Measurements from ENCODE around the gene WDR35. TPM values are rescaled to one million over a fixed set of nuclear protein-coding genes. Genes with fewer than 3 reads are reported as not detected.

The WDR35 gene
- total RNA-seq, 2 experiments from 2014 or later: 5.6 to 5.9 TPM

GRCh38 chr2:20034218-20034617 is 44.3 kb upstream of the WDR35 start:
- no peak for TF ChIP-seq CTCF (IDR thresholded peaks at IDR 0.05)
- H3K36me3 Mint-ChIP-seq (ENCODE audit: low read depth): peaks cover 67% of the 10 kb centered on the region
- ATAC-seq (no peak), DNase-seq (no peak)
- H3K27me3 Mint-ChIP-seq: no peaks in the 10 kb centered on the region
- H3K27ac Mint-ChIP-seq: no peak overlapping the region
- peaks cover 2% of the 10 kb centered on the region for H3K9me3 Mint-ChIP-seq
- ChIA-PET POLR2A (interaction anchor here (1.0 kb wide), 1 partner anchor 14 kb away, joined by 3 read pairs; no protein-coding TSS in a partner anchor), CTCF (interaction anchor here (5.8 kb wide), 1 partner anchor 19 kb away, joined by 37 read pairs; no protein-coding TSS in a partner anchor)
- intact Hi-C loops (cut with micrococcal nuclease): no loop called here
- no peaks in the 10 kb centered on the region for H3K4me1 Mint-ChIP-seq (ENCODE audit: low read depth)
- no peak overlapping the region for H3K4me3 Mint-ChIP-seq

GRCh38 chr2:20033322-20033721 is 43.4 kb upstream of the WDR35 start:
- Mint-ChIP-seq H3K4me1 (ENCODE audit: low read depth) (no peaks in the 10 kb centered on the region), H3K4me3 (no peak overlapping the region), H3K9me3 (peaks cover 2% of the 10 kb centered on the region), H3K27me3 (no peaks in the 10 kb centered on the region), H3K36me3 (ENCODE audit: low read depth) (peaks cover 72% of the 10 kb centered on the region), H3K27ac (no peak overlapping the region)
- ChIA-PET CTCF (interaction anchor here (5.8 kb wide), 1 partner anchor 18 kb away, joined by 37 read pairs; no protein-coding TSS in a partner anchor), POLR2A (interaction anchor here (1.0 kb wide), 1 partner anchor 15 kb away, joined by 3 read pairs; no protein-coding TSS in a partner anchor)
- ATAC-seq (no peak), DNase-seq (no peak)
- intact Hi-C loops (cut with micrococcal nuclease): no loop called here
- no peak for TF ChIP-seq CTCF (IDR thresholded peaks at IDR 0.05)

GRCh38 chr2:20030224-20030623 is 40.3 kb upstream of the WDR35 start:
- POLR2A ChIA-PET: interaction anchor here (1.0 kb wide), 1 partner anchor 12 kb away, joined by 3 read pairs; no protein-coding TSS in a partner anchor

GRCh38 chr2:20027705-20028434 is 38.0 kb upstream of the WDR35 start:
- Mint-ChIP-seq H3K36me3 (ENCODE audit: low read depth) (peaks cover 48% of the 10 kb centered on the region), H3K9me3 (peaks cover 3% of the 10 kb centered on the region), H3K4me1 (ENCODE audit: low read depth) (no peaks in the 10 kb centered on the region), H3K4me3 (no peak overlapping the region), H3K27me3 (no peaks in the 10 kb centered on the region), H3K27ac (no peak overlapping the region)
- DNase-seq (no peak), ATAC-seq (no peak)
- no peak for TF ChIP-seq CTCF (IDR thresholded peaks at IDR 0.05)
- POLR2A ChIA-PET: no interaction called here
- CTCF ChIA-PET: interaction anchor here (1.1 to 1.4 kb wide), 2 partner anchors 12 to 33 kb away, joined by 3 to 8 read pairs; no protein-coding TSS in a partner anchor
- intact Hi-C loops (cut with micrococcal nuclease): no loop called here

More at GRCh38 chr2:20030224-20030623, 40.3 kb upstream of the WDR35 start:
- peaks cover 62% of the 10 kb centered on the region for H3K36me3 Mint-ChIP-seq (ENCODE audit: low read depth)
- ATAC-seq (no peak), DNase-seq (no peak)
- H3K27me3 Mint-ChIP-seq: no peaks in the 10 kb centered on the region
- no peaks in the 10 kb centered on the region for H3K4me1 Mint-ChIP-seq (ENCODE audit: low read depth)
- CTCF ChIA-PET: interaction anchor here (3.1 kb wide), 1 partner anchor 15 kb away, joined by 17 read pairs; no protein-coding TSS in a partner anchor
- no peak for TF ChIP-seq CTCF (IDR thresholded peaks at IDR 0.05)
- intact Hi-C loops (cut with micrococcal nuclease): no loop called here
- peaks cover 2% of the 10 kb centered on the region for H3K9me3 Mint-ChIP-seq
- no peak overlapping the region for H3K4me3 Mint-ChIP-seq
- H3K27ac Mint-ChIP-seq: no peak overlapping the region

GRCh38 chr2:20027260-20027677 is 37.4 kb upstream of the WDR35 start:
- intact Hi-C loops (cut with micrococcal nuclease): no loop called here
- no peak for TF ChIP-seq CTCF (IDR thresholded peaks at IDR 0.05)
- ChIA-PET CTCF (interaction anchor here (1.1 to 1.4 kb wide), 2 partner anchors 11 to 33 kb away, joined by 3 to 8 read pairs; no protein-coding TSS in a partner anchor), POLR2A (interaction anchor here (0.6 kb wide), 1 partner anchor 547 kb away, joined by 3 read pairs; no protein-coding TSS in a partner anchor)
- no peak overlapping the region for H3K4me3 Mint-ChIP-seq
- H3K27ac Mint-ChIP-seq: no peak overlapping the region
- H3K27me3 Mint-ChIP-seq: no peaks in the 10 kb centered on the region
- H3K36me3 Mint-ChIP-seq (ENCODE audit: low read depth): peaks cover 42% of the 10 kb centered on the region
- H3K9me3 Mint-ChIP-seq: peaks cover 6% of the 10 kb centered on the region
- DNase-seq: no peak
- H3K4me1 Mint-ChIP-seq (ENCODE audit: low read depth): no peaks in the 10 kb centered on the region
- ATAC-seq: no peak

All from activated CD8-positive, alpha-beta T cell treated with anti-CD3 and anti-CD28 coated beads for 36 hours (primary cell).